ENCODE data around the gene FMNL2.

Gene FMNL2

GRCh38 chr2:152623775-152624174, 288.8 kb downstream of the FMNL2 start:
- no peak for DNase-seq

- no peak for DNase-seq
These were observed 289.8 kb downstream of the FMNL2 start for GRCh38 chr2:152624805-152625204.

- DNase-seq, result no peak
These were observed 292.0 kb downstream of the FMNL2 start for GRCh38 chr2:152626911-152627339.

- DNase-seq, result no peak
These were observed 292.5 kb downstream of the FMNL2 start for GRCh38 chr2:152627351-152627957.

GRCh38 chr2:152629202-152629601, 294.2 kb downstream of the FMNL2 start:
- no peak for DNase-seq

- no peak for DNase-seq
These were observed 295.5 kb downstream of the FMNL2 start for GRCh38 chr2:152630466-152630865.

- no peak for DNase-seq
These were observed 297.8 kb downstream of the FMNL2 start for GRCh38 chr2:152632736-152633135.

GRCh38 chr2:152635635-152636298, 300.8 kb downstream of the FMNL2 start:
- no peak for DNase-seq

GRCh38 chr2:152637251-152637650, 302.3 kb downstream of the FMNL2 start:
- DNase-seq, result no peak

GRCh38 chr2:152638056-152638455, 303.1 kb downstream of the FMNL2 start:
- no peak for DNase-seq

GRCh38 chr2:152638590-152638989, 303.6 kb downstream of the FMNL2 start:
- DNase-seq, result no peak

GRCh38 chr2:152644189-152644873, 309.4 kb downstream of the FMNL2 start:
- DNase-seq, result no peak

GRCh38 chr2:152646264-152646663, 311.3 kb downstream of the FMNL2 start:
- DNase-seq, result no peak

GRCh38 chr2:152646775-152647174, 311.8 kb downstream of the FMNL2 start:
- no peak for DNase-seq

- DNase-seq, result no peak
These were observed 312.6 kb downstream of the FMNL2 start for GRCh38 chr2:152647552-152647951.

GRCh38 chr2:152648336-152648735, 313.4 kb downstream of the FMNL2 start:
- DNase-seq, result no peak

- no peak for DNase-seq
These were observed 315.0 kb downstream of the FMNL2 start for GRCh38 chr2:152649997-152650396.

GRCh38 chr2:152650768-152651371, 315.9 kb downstream of the FMNL2 start:
- no peak for DNase-seq

- no peak for DNase-seq
These were observed 316.9 kb downstream of the FMNL2 start for GRCh38 chr2:152651834-152652233.

- no peak for DNase-seq
These were observed 320.9 kb downstream of the FMNL2 start for GRCh38 chr2:152655880-152656279.

- no peak for DNase-seq
These were observed 322.1 kb downstream of the FMNL2 start for GRCh38 chr2:152657043-152657442.

- no peak for DNase-seq
These were observed 323.2 kb downstream of the FMNL2 start for GRCh38 chr2:152658221-152658620.

- no peak for DNase-seq
These were observed 326.1 kb downstream of the FMNL2 start for GRCh38 chr2:152661076-152661475.

- DNase-seq, result no peak
These were observed 329.8 kb downstream of the FMNL2 start for GRCh38 chr2:152664725-152665124.

Measured in NCI-H2171 (cell line).